GM15510 (cell line): ENCODE results near the gene ADAP1.

ENCODE experiments used
- POLR2A ChIP-seq: IDR thresholded peaks from 3 replicates; pipeline ENCODE4 v1.6.1; 2011; ENCODE audit warnings: borderline replicate concordance; ENCODE audit not compliant: insufficient read length; ENCODE audit errors: extremely low read depth

Gene ADAP1

GRCh38 chr7:930975-931758 is 23.3 kb downstream of the ADAP1 start:
- TF ChIP-seq POLR2A = no peak

GRCh38 chr7:929311-929711 is 25.2 kb downstream of the ADAP1 start:
- TF ChIP-seq POLR2A = no peak

GRCh38 chr7:927031-927671 is 27.3 kb downstream of the ADAP1 start:
- no peak for TF ChIP-seq POLR2A

GRCh38 chr7:926061-927030 is 28.1 kb downstream of the ADAP1 start:
- TF ChIP-seq POLR2A = no peak

- no peak for TF ChIP-seq POLR2A
Measured at GRCh38 chr7:925601-926000, 28.9 kb downstream of the ADAP1 start.

- peak; percentile 18 for TF ChIP-seq POLR2A
Measured at GRCh38 chr7:924541-925231, 29.8 kb downstream of the ADAP1 start.

GRCh38 chr7:923108-924041 is 31.1 kb downstream of the ADAP1 start:
- TF ChIP-seq POLR2A = peak; percentile 66

- TF ChIP-seq POLR2A = no peak
Measured at GRCh38 chr7:922334-923107, 32.0 kb downstream of the ADAP1 start.

GRCh38 chr7:921581-922333 is 32.7 kb downstream of the ADAP1 start:
- TF ChIP-seq POLR2A = no peak

- TF ChIP-seq POLR2A = no peak
Measured at GRCh38 chr7:921071-921461, 33.4 kb downstream of the ADAP1 start.

GRCh38 chr7:920351-921070 is 34.0 kb downstream of the ADAP1 start:
- no peak for TF ChIP-seq POLR2A

- no peak for TF ChIP-seq POLR2A
Measured at GRCh38 chr7:919924-920341, 34.5 kb downstream of the ADAP1 start.

- no peak for TF ChIP-seq POLR2A
Measured at GRCh38 chr7:919114-919442, 35.4 kb downstream of the ADAP1 start.
